ENCODE data around the gene CNTRL.

Gene CNTRL

GRCh38 chr9:121187636-121188305 is 113.0 kb downstream of the CNTRL start:
- Histone ChIP-seq H3K36me3 (ENCODE audit: insufficient read depth, low read length) (peaks cover 51% of the 10 kb centered on the region; the same call in 1 of the 2 replicates), H3K9me3 (ENCODE audit: low read length) (no peaks in the 10 kb centered on the region), H3K4me1 (ENCODE audit: insufficient read depth, low read length, severe bottlenecking) (peaks cover 88% of the 10 kb centered on the region), H3K4me3 (ENCODE audit: low read depth, low read length, poor library complexity, severe bottlenecking) (no peak overlapping the region), H3K27ac (ENCODE audit: low read depth, low read length, poor library complexity, severe bottlenecking) (no peak overlapping the region), H3F3A (ENCODE audit: insufficient read depth, low read length) (no peaks in the 10 kb centered on the region), H3K79me2 (ENCODE audit: insufficient read depth, low read length) (peaks cover 57% of the 10 kb centered on the region), H3K9ac (ENCODE audit: low read length) (no peak overlapping the region), H2AFZ (ENCODE audit: low read length) (no peak overlapping the region), H3K9me2 (ENCODE audit: low read depth, low read length) (no peaks in the 10 kb centered on the region), H4K20me1 (ENCODE audit: insufficient read depth, low read length) (0 out of 2 replicates have a peak, but pooled peaks cover 2% of the 10 kb centered on the region), H3K27me3 (ENCODE audit: insufficient read depth, low read length) (no peaks in the 10 kb centered on the region), H3K4me2 (ENCODE audit: low read length) (no peak overlapping the region)
- no peak for TF ChIP-seq EZH2 (IDR thresholded peaks at IDR 0.05; ENCODE audit: borderline replicate concordance, low read length)
- TF ChIP-seq CTCF (IDR thresholded peaks at IDR 0.05; ENCODE audit: low read length), result no peak

GRCh38 chr9:121189006-121189405 is 114.3 kb downstream of the CNTRL start:
- H3K9me2 ChIP-seq (ENCODE audit: low read depth, low read length), result no peaks in the 10 kb centered on the region
- H3K36me3 ChIP-seq (ENCODE audit: insufficient read depth, low read length), result peaks cover 40% of the 10 kb centered on the region; the same call in 1 of the 2 replicates
- no peak overlapping the region for H3K4me2 ChIP-seq (ENCODE audit: low read length)
- no peak overlapping the region for H3K9ac ChIP-seq (ENCODE audit: low read length)
- H3F3A ChIP-seq (ENCODE audit: insufficient read depth, low read length), result no peaks in the 10 kb centered on the region
- 0 out of 2 replicates have a peak, but pooled peaks cover 2% of the 10 kb centered on the region for H4K20me1 ChIP-seq (ENCODE audit: insufficient read depth, low read length)
- H3K4me1 ChIP-seq (ENCODE audit: insufficient read depth, low read length, severe bottlenecking), result peaks cover 88% of the 10 kb centered on the region
- H3K27ac ChIP-seq (ENCODE audit: low read depth, low read length, poor library complexity, severe bottlenecking), result no peak overlapping the region
- H3K4me3 ChIP-seq (ENCODE audit: low read depth, low read length, poor library complexity, severe bottlenecking), result no peak overlapping the region
- no peaks in the 10 kb centered on the region for H3K27me3 ChIP-seq (ENCODE audit: insufficient read depth, low read length)
- H2AFZ ChIP-seq (ENCODE audit: low read length), result no peak overlapping the region
- H3K9me3 ChIP-seq (ENCODE audit: low read length), result no peaks in the 10 kb centered on the region
- peaks cover 69% of the 10 kb centered on the region for H3K79me2 ChIP-seq (ENCODE audit: insufficient read depth, low read length)
- TF ChIP-seq EZH2 (IDR thresholded peaks at IDR 0.05; ENCODE audit: borderline replicate concordance, low read length), result no peak
- TF ChIP-seq CTCF (IDR thresholded peaks at IDR 0.05; ENCODE audit: low read length), result no peak

- no peaks in the 10 kb centered on the region for H3K9me2 ChIP-seq (ENCODE audit: low read depth, low read length)
- H3K27me3 ChIP-seq (ENCODE audit: insufficient read depth, low read length), result no peaks in the 10 kb centered on the region
- H3K9me3 ChIP-seq (ENCODE audit: low read length), result no peaks in the 10 kb centered on the region
- no peak for TF ChIP-seq EZH2 (IDR thresholded peaks at IDR 0.05; ENCODE audit: borderline replicate concordance, low read length)
- no peak for TF ChIP-seq CTCF (IDR thresholded peaks at IDR 0.05; ENCODE audit: low read length)
- no peaks in the 10 kb centered on the region for H3F3A ChIP-seq (ENCODE audit: insufficient read depth, low read length)
- no peak overlapping the region for H3K9ac ChIP-seq (ENCODE audit: low read length)
- peaks cover 38% of the 10 kb centered on the region; the same call in 1 of the 2 replicates for H3K36me3 ChIP-seq (ENCODE audit: insufficient read depth, low read length)
- peaks cover 90% of the 10 kb centered on the region for H3K4me1 ChIP-seq (ENCODE audit: insufficient read depth, low read length, severe bottlenecking)
- no peak overlapping the region for H3K4me3 ChIP-seq (ENCODE audit: low read depth, low read length, poor library complexity, severe bottlenecking)
- no peak overlapping the region for H3K27ac ChIP-seq (ENCODE audit: low read depth, low read length, poor library complexity, severe bottlenecking)
- H3K79me2 ChIP-seq (ENCODE audit: insufficient read depth, low read length), result peaks cover 76% of the 10 kb centered on the region
- no peak overlapping the region for H2AFZ ChIP-seq (ENCODE audit: low read length)
- 0 out of 2 replicates have a peak, but pooled peaks cover 2% of the 10 kb centered on the region for H4K20me1 ChIP-seq (ENCODE audit: insufficient read depth, low read length)
- no peak overlapping the region for H3K4me2 ChIP-seq (ENCODE audit: low read length)
These were observed 114.9 kb downstream of the CNTRL start for GRCh38 chr9:121189660-121190059.

All from OCI-LY1 (cell line).